Sigmoid colon (tissue), 3 donors: ENCODE results near the gene ZNF280C.

Source experiments
- POLR2A ChIP-seq, 2 donors: fragments of 450-650 bp; IDR thresholded peaks; one replicate each; pipeline ENCODE4 v1.6.1; 2016; ENCODE audit warnings: antibody characterized with exemption in 2 of 2, mild to moderate bottlenecking in 2 of 2, moderate library complexity in 2 of 2
- TF ChIP-seq, protein P1 (sequence below), 4 experiments: fragments of 450-650 bp in 3 of 4; fragments of 200-600 bp in 1 of 4; IDR thresholded peaks; one replicate each; pipeline ENCODE4 v1.5.1; 2016 to 2019; ENCODE audit warnings: antibody characterized with exemption in 4 of 4, mild to moderate bottlenecking in 3 of 4, moderate library complexity in 2 of 4

- TF ChIP-seq, protein P1, sequence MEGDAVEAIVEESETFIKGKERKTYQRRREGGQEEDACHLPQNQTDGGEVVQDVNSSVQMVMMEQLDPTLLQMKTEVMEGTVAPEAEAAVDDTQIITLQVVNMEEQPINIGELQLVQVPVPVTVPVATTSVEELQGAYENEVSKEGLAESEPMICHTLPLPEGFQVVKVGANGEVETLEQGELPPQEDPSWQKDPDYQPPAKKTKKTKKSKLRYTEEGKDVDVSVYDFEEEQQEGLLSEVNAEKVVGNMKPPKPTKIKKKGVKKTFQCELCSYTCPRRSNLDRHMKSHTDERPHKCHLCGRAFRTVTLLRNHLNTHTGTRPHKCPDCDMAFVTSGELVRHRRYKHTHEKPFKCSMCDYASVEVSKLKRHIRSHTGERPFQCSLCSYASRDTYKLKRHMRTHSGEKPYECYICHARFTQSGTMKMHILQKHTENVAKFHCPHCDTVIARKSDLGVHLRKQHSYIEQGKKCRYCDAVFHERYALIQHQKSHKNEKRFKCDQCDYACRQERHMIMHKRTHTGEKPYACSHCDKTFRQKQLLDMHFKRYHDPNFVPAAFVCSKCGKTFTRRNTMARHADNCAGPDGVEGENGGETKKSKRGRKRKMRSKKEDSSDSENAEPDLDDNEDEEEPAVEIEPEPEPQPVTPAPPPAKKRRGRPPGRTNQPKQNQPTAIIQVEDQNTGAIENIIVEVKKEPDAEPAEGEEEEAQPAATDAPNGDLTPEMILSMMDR (IDR thresholded peaks at IDR 0.05): no peak
- no peak for TF ChIP-seq POLR2A (IDR thresholded peaks at IDR 0.05)
Observed at GRCh38 chrX:130171446-130172126, 97.1 kb downstream of the ZNF280C start, which contains the start of gene RAB33A.
